Measurements from ENCODE around the gene DSCAM.

GRCh38 chr21:40385883-40386282 is 461.1 kb downstream of the DSCAM start:
- TF ChIP-seq CTCF (IDR thresholded peaks at IDR 0.05) (no peak), EP300 (IDR thresholded peaks at IDR 0.05) (no peak)

All from gastroesophageal sphincter (tissue), 3 donors.